ENCODE measurements around the gene HYDIN.
"Not testable (repeated sequence)": the region's sequence is repeated elsewhere in the genome, so short reads cannot be mapped to it uniquely, and the experiment has no call there.

HYDIN gene

DNA sequence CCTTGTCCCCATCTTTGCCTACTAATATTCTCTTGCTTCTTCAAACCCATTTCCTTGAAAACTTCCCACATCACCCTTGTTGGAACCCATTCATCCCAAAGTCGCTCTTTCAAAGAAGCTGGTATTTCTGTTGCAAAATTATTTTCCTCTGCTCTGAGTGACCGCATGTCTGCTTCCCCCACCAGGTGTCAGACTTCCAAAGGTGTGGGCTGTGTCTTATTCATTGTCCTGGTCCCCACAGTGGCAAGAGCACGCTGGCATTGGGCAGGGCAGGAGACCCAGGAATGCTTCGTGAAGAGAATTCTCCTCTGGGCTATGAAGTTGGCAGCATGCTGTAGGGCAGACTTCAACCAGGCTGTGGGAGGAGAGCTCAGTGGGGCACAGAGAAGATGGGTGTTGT lies 275.6 kb downstream of the HYDIN start:
- H3K4me3 ChIP-seq (ENCODE audit: low read length) = not testable (repeated sequence)

DNA sequence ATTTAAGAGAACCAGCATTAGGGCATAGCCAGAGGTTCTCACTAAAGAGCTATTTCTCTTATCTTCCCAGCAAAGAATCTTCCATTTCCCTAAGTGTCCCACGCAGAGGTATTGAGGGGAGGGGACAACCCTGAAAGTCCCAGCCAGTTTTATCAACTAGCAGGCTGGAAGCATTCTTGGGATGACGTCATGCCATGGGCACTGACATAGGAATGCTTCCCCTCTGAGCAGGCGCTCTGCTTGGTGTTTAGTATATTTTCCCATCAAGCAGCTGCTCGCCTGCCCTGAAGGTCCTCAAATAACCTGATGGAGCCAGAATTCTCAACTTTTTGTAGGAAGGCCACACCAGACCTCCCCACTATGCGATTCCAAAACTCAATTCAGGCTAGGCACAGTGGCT lies 276.7 kb downstream of the HYDIN start:
- not testable (repeated sequence) for H3K4me3 ChIP-seq (ENCODE audit: low read length)

DNA sequence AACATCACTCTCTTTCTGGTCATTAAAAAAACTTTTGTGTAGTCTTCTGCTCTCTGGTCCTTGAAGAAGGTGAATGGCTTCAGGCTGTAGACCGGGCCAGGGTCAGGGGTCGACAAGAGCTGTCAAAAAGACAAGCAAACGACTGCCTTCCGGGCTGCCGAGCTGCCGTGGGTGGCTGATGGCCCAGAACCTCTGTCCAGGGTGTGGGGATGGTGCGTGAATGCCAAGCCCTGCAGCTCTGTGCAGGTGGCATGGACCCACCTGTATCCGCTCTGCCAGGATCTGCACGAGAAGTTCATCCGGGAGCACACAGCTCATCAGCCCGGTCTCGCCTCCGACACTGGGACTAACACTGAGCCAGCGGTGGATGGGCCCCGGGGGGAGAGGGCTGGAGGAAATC lies 287.0 kb downstream of the HYDIN start:
- not testable (repeated sequence) for H3K4me3 ChIP-seq (ENCODE audit: low read length)

DNA sequence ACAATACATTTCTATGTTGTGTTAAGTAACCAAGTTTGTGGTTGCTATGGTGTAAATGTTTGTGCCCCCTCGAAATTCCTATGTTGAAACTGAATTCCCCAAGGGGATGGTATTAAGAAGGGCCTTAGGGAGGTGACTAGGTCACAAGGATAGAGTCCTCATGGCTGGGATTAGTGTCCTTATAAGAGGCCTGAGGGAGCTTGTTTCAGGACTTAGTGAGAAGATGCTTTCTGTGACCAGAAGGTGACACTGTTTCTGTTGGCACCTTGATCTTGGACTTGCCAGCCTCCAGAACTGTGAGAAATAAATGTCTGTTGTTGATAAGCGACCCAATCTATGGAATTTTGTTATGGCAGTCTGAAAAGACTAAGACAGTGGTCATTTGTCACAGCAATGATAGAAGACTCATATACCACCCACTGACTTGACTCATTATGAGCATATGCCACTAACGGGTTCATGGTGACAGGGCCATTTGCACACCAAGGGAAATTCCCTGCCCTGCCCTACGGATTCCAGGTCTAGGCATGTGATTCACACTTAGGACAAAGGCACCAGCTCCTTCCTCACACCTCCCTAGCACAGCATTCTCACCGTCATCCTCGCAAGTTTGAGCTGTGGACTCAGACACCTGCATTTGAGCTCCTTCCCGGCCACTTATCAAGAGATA lies 290.7 kb downstream of the HYDIN start:
- not testable (repeated sequence) for H3K4me3 ChIP-seq (ENCODE audit: low read length)

DNA sequence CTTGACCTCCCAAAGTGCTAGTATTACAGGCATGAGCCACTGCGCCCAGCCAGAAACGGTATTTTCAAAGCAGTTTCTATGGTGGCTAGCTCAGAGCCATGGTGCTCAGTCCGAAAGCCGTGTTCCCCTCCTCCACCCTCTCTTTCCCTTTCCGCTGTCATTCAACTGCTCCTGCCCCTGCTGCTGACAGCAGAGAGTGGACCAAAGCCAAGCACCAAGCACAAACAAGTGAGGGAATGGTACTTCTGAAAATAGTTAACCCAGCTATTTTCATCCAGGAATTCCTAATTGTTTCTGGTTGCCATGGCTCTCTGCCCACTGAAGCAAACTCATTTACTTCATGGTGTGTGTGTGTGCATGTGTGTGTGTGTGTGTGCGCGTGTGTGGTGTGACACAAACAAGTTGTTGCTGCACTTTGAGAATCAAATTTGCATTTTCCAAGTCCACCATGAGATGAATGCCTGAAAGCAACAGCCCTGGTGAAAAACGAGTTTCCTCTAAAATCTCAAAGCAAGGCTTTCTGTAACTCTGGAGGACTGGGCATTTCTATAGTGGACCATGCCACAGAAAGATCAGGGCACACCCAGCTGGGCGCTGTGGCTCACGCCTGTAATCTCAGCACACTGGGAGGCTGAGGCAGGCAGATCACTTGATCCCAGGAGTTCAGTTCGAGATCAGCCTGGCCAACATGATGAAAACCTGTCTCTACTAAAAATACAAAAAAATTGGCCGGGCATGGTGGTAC lies 293.6 kb downstream of the HYDIN start:
- H3K4me3 ChIP-seq (ENCODE audit: low read length) = not testable (repeated sequence)

DNA sequence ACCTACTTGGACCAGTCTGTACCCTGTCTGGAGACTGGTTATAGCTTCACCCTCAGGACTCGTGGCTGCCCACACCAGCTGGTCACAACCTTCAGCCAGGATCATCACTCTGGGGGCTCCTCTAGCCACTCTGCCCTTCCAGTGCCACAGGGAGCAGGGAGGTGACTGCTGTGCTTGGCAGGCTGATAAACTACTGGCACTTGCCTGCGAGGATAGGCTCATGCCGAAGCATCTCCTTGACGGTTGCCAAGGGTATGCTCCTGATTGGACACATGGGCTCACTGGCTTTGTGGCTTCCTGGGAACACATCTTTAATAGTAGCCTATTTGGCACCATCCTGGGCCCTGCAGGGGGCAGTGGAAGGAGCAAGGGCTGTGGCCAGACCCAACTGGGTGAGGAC lies 295.2 kb downstream of the HYDIN start:
- not testable (repeated sequence) for H3K4me3 ChIP-seq (ENCODE audit: low read length)

DNA sequence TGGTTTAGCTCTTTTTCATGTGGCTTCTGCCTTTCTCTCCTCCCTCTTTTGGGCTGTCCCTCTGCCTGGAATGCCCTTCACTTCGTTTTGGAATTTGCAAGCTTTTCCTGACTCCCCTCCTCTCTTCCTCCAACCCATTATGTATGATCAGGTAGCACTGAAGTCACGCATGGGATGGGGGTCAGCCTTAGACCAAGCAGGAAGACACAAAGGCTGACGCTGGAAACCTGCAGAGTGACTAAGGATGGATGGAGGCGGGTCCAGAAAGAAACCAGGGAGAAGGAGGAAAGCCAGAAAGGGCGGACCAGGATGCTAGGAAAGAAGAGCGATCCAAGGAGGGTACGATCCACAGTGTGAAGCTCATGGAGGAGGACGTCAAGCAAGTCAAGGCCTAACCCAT lies 296.8 kb downstream of the HYDIN start:
- H3K4me3 ChIP-seq (ENCODE audit: low read length) = not testable (repeated sequence)

DNA sequence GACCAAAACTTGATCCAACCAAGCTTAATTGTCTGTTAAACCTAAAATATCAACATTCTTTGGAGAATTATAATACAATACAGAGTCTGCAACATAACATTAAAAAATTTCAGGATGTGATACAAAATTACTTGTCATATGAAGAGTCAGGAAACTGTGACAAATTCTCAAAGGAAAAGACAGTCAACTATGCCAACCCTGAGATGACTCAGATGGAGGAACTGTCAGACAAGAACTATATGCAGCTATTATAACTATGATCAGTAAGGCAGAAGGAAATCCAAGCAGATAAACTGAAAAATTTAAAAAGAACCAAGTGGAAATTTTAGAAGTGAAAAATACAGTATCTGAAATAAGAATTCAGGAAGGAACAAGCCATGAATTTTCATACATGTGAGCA lies 299.8 kb downstream of the HYDIN start:
- not testable (repeated sequence) for H3K4me3 ChIP-seq (ENCODE audit: low read length)

DNA sequence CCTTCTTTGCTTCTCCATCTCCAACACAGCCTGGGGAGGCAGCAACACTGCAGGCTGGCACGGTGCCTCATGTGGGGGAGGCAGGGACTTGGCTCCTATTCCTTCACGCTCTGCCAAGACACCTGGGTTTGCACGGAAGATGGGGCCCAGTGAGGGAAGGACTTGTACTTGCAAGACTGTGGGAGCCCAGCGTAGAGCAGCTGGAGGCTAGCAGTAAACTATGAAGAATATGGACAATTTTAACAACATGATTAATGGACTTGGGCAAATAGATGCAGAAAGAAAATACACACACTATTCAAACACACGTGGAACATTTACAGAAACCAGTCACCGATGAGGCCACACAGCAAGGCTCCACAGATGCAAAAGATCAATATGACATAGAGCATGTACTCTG lies 308.4 kb downstream of the HYDIN start:
- not testable (repeated sequence) for H3K4me3 ChIP-seq (ENCODE audit: low read length)

DNA sequence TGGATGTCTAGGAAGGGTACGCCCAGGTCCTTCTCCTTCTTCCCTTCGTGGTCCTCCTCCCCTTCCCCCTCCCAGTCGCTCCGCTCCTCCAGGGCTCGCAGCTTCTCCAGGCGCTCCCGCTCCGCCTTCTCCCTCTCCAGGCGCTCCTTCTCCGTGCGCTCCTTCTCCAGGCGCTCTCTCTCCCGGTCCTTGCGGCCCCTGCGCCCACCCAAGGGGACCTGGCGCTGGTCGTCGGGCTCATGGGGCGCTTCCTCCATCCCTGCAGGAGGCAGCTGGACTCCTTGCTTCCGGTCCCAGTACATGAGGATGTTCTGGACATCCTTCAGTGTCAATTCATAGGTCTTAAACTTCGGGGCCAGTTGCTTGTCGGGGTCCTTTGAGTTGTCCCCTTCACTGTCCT lies 309.9 kb downstream of the HYDIN start:
- H3K4me3 ChIP-seq (ENCODE audit: low read length) = not testable (repeated sequence)

DNA sequence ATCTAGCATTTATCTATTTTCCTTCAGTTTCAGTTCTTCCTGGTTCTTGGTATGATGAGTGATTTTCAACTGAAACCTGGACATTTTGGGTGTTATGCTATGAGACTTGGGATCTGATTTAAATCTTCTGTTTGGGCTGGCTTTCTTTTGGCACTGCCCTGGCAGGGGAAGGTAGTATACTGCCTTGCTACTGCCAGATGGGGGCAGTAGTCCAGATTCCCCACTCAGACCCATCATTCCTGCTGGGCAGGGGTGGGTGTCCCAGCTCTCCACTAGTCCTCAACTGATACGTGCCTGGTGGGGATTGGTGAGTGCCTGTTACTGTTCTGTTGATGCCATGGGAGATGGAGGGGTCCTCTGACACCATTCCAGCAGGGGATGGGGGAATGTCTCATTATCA lies 342.3 kb downstream of the HYDIN start:
- H3K4me3 ChIP-seq (ENCODE audit: low read length) = not testable (repeated sequence)

DNA sequence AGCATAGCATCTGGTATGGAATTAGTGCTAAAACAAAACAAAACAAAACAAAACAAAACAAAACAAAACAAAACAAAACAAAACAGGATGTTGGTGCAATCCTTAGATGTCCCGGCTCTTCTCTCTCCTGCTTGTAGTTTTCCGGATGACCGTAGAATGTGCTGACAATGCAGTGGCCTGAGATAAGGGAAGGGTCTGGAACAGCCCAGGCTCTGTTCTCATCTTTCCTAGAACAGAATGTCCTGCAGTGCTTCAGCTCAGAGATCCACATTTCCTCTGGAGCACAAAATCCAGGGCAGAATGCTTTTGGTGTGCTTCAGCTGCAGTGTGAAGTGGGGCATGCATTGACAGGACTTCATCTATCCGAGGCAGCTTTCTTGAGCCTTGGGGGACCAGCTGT lies 345.9 kb downstream of the HYDIN start:
- H3K4me3 ChIP-seq (ENCODE audit: low read length) = not testable (repeated sequence)

DNA sequence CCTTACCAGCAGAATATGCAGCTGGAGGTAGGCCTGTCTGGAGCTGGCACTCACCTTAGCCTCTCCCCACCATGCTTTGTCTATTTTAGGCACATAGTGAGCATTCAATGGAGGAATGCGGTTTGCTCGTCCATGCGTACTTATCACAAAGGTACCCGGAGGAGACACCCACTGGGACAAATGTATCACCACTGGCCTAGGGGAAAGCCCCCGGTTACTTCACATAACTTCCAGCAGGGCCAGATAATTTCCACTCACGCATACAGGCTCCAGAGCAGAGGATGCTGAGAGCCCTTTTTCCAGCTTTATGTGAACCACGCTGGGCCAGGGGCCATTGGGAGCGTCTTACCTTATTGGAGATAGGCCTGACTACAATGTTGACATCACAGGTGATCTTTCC lies 348.2 kb downstream of the HYDIN start:
- not testable (repeated sequence) for H3K4me3 ChIP-seq (ENCODE audit: low read length)

DNA sequence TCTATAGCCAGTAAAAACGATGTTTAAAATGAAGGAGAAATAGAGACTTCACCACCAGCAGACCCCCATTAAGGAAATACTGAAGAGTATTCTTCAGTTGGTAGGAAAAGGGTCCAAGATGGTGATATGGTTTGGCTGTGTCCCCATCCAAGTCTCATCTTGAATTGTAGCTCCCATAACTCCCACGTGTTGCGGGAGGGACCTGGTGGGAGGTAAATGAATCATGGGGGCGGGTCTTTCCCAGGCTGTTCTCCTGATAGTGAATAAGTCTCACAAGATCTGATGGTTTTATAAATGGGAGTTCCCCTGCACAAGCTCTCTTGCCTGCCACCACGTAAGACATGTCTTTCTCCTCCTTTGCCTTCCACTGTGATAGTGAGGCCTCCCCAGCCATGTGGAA lies 352.6 kb downstream of the HYDIN start:
- H3K4me3 ChIP-seq (ENCODE audit: low read length) = not testable (repeated sequence)

DNA sequence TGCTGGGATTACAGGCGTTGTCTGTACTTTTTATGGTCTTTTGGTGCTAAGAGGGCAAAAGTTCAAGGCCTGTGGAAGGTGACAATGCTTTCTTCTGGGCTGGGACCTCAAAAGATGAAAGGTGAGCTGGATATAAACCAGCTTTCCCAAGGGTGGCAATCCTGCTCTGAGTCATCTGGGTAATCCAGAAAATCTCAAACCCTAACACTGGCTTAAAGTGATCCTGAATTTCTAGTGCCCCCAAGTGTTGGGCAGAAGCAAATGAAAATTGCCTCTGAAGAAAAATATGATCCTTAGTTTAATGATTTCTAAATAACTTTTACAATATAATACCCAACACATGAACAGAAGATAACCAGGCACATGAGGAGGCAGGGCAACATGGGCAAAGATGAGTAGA lies 354.1 kb downstream of the HYDIN start:
- not testable (repeated sequence) for H3K4me3 ChIP-seq (ENCODE audit: low read length)

DNA sequence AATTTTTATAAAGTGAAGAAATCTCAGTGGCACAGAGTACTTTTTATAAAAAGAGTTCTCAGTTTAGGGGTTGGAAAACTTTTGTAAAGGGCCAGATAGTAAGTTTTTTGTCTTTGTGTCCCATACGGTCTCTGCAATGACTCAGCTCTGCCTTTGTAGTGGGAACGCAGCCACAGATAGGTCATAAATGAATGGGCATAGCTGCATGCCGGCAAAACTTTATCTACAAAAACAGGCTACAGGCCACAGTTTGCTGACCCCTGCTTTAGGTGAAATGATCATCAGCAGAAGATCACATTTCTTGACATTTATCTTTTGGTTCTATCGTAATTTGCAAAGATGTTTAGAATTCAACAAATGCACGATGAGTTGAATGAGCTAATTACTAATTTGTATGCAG lies 365.8 kb downstream of the HYDIN start:
- not testable (repeated sequence) for H3K4me3 ChIP-seq (ENCODE audit: low read length)

DNA sequence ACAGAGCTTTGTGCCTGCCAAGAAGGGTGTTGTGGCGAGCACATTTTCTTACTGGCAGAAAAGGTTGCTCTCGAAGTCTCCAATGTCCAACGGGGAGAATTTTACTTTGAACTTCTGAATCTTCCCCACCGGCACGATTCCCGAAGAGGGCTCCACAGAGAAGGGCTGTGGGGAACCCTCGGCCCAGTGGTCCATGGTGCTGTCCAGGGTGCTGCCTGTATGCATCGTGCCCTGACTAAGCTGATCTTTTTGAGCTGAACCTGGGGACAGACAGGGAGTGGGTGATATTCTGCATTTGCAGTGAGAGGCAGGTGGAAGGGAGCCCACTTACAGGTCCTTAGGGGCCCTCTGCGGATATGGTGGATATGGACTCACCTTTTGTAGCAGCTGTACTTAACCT lies 368.5 kb downstream of the HYDIN start:
- H3K4me3 ChIP-seq (ENCODE audit: low read length) = not testable (repeated sequence)

DNA sequence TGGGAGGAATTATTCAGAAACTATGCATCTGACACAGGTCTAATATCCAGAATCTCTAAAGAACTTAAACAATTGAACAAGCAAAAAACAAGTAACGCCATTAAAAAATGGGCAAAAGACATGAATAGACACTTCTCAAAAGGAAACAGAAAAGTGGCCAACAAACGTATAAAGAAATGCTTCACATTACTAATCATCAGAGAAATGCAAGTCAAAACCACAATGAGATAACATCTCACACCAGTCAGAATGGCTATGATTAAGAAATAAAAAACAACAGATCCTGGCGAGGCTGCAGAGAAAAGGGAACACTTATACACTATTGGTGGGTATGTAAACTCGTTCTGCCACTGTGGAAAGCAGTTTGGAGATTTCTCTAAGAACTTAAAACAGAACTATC lies 379.2 kb downstream of the HYDIN start:
- not testable (repeated sequence) for H3K4me3 ChIP-seq (ENCODE audit: low read length)

DNA sequence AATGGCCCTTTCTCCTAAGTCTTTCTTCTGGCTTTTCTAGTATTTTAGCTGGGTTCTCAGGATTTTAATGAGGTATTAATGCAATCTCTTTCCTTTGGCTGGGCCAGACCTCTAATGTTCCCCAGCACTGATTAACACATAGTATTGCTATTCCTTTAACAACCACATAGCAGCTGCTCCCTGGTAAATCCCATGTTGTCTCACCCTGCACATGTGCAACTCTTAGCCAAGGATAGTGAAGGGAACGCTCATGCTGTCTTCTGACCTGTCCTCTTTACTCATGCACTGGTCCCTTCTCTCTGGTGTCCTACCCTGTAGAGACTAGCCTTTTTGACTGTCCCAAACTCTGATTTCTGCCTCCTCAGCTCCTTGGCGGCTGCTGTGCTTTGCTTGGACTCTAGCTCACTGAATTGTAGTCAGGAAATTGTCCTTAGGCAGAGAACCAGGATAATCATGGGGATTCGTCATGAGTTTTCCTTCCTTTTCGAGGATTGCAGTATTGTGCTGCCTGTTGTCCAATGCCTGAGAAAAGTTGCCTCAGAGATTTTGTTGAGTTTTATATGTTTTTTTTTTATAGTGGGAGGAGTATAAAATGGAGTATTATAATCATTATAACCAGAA lies 406.9 kb downstream of the HYDIN start:
- H3K4me3 ChIP-seq (ENCODE audit: low read length) = not testable (repeated sequence)

DNA sequence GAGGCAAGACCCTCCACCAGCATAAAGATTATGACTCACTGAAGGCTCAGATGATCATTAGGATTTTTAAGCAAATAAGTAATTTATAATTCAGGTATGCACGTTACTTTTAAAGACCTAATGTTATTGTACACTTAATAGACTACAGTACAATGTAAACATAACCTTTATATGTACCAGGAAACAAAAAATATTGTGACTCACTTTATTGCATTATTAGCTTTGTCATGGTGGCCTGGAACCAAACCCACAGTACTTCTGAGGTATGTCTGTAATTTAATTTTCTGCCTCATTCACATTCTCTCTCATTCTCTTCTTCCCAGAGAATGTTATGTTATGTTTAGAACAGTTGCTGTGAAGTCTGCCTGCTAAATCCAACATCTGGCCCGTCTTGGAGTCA lies 407.8 kb downstream of the HYDIN start:
- H3K4me3 ChIP-seq (ENCODE audit: low read length) = not testable (repeated sequence)

DNA sequence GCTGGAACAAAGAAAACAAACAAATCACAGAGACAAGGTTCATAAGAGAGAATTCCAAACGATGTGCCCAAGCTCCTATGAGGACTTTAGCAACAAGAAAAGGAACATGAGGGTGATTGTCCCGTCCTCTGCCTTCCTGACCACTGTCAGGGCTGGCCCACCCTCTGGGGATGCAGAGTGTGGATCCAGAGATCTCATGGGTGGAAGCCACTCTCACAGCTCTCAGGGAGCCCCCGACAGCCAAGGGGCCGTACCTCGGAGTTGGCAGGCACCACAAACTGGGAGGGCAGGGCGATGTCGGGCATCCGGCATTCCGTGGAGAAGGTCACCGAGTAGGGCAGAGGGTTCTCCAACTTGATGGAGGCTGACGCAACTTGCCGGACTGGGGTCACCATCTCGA lies 412.4 kb downstream of the HYDIN start:
- not testable (repeated sequence) for H3K4me3 ChIP-seq (ENCODE audit: low read length)
